HepG2 (cell line): Measurements from ENCODE around the gene FSD1. TPM values are rescaled to one million over a fixed set of nuclear protein-coding genes. Genes with fewer than 3 reads are reported as not detected.
A peak's percentile ranks its signal among the peaks of the same experiment; 100 is the strongest.

Experiments
- ARID2 ChIP-seq: sonication (generic); formaldehyde crosslinking; IDR thresholded peaks from 2 replicates; pipeline ENCODE4 v1.8.1; 2022; ENCODE audit warnings: mild to moderate bottlenecking, missing genetic modification reagents, borderline replicate concordance
- ARID5B ChIP-seq: IDR thresholded peaks from 2 replicates; pipeline ENCODE4 v1.4.0; 2020; ENCODE audit warnings: mild to moderate bottlenecking, missing genetic modification reagents
- ATF4 ChIP-seq, 2 experiments: fragments of 450-650 bp in 1 of 2; sonication (generic) in 1 of 2; formaldehyde crosslinking; IDR thresholded peaks; 2 replicates each; pipeline versions ENCODE4 v1.5.0 to v1.8.0; 2020 to 2022; ENCODE audit warnings: mild to moderate bottlenecking in 1 of 2, missing genetic modification reagents in 1 of 2
- NFIC ChIP-seq: IDR thresholded peaks from 2 replicates; pipeline ENCODE4 v1.6.1; 2012; ENCODE audit warnings: mild to moderate bottlenecking, low read length, inconsistent platforms
- POLR2AphosphoS5 ChIP-seq: IDR thresholded peaks from 2 replicates; pipeline ENCODE4 v1.6.1; 2012; ENCODE audit warnings: low read depth, low read length
- SAP130 ChIP-seq: IDR thresholded peaks from 2 replicates; pipeline ENCODE4 v1.6.1; 2016; ENCODE audit warnings: low read depth
- THAP7 ChIP-seq: sonication (generic); formaldehyde crosslinking; IDR thresholded peaks from 2 replicates; pipeline ENCODE4 v1.8.1; 2023; ENCODE audit warnings: mild to moderate bottlenecking, missing genetic modification reagents
- ZBTB7A ChIP-seq: sonication (generic); formaldehyde crosslinking; IDR thresholded peaks from 2 replicates; pipeline ENCODE4 v1.8.0; 2022; ENCODE audit warnings: mild to moderate bottlenecking, missing genetic modification reagents
- ZFP36 ChIP-seq: fragments of 150-350 bp; IDR thresholded peaks from 2 replicates; pipeline ENCODE4 v1.6.1; 2018; ENCODE audit warnings: borderline replicate concordance, low read length, low read depth; ENCODE audit not compliant: partially characterized antibody
- ZNF207 ChIP-seq: fragments of 450-650 bp; IDR thresholded peaks from 2 replicates; pipeline ENCODE4 v1.6.1; 2016; ENCODE audit warnings: antibody characterized with exemption, borderline replicate concordance
- ZNF446 ChIP-seq: sonication (generic); formaldehyde crosslinking; IDR thresholded peaks from 2 replicates; pipeline ENCODE4 v1.5.0; 2020; ENCODE audit warnings: mild to moderate bottlenecking, missing genetic modification reagents
- ZNF607 ChIP-seq: sonication (generic); formaldehyde crosslinking; IDR thresholded peaks from 2 replicates; pipeline ENCODE4 v1.5.1; 2020; ENCODE audit warnings: missing genetic modification reagents, mild to moderate bottlenecking, borderline replicate concordance
- ZNF639 ChIP-seq: conservative IDR thresholded peaks from 2 replicates; pipeline ENCODE4 v1.6.1; 2018; ENCODE audit warnings: missing genetic modification reagents
- polyA plus RNA-seq, 8 experiments: library from polyadenylated mRNA; depleted of rRNA in 3 of 8; stranded (reverse) in 7 of 8; unstranded in 1 of 8; fragments of >200 nt; fragmentation: Illumina TruSeq in 4 of 8; extraction: Trizol in 4 of 8; gene quantifications; 2 replicates each; pipeline versions ENCODE4 v1.2.1 to v1.2.3, GENCODE V29; 2011 to 2016; ENCODE audit warnings: low read depth in 4 of 8, missing spikeins in 1 of 8, mixed read lengths in 1 of 8; ENCODE audit not compliant: insufficient read depth in 1 of 8
- total RNA-seq, 5 experiments: library from RNA; depleted of rRNA; stranded (reverse); fragments of >200 nt; fragmentation: Illumina TruSeq; extraction: Trizol; gene quantifications; 2 replicates each; pipeline ENCODE4 v1.2.3, GENCODE V29; 2016; ENCODE audit warnings: low read depth in 1 of 5

Gene FSD1
- total and polyA plus RNA-seq, 2 of the 13 experiments (the other 11 are each of a cell fraction or from before 2014, with no cell fraction given), result 0.29 to 0.66 TPM

- TF ChIP-seq ZNF639 (no peak; the same call in 1 of the 2 replicates), ATF4 (CRISPR knock-in tag; IDR thresholded peaks at IDR 0.05) (no peak), ZBTB7A (no peak), SAP130 (peak; percentile 88), NFIC (no peak), ARID5B (CRISPR knock-in tag) (peak; percentile 48; the same call in 1 of the 2 replicates), ARID2 (CRISPR knock-in tag) (no peak), ZFP36 (no peak), ZNF207 (no peak), ZNF446 (CRISPR knock-in tag) (no peak), ZNF607 (CRISPR knock-in tag) (no peak), THAP7 (CRISPR knock-in tag) (no peak; the same call in 1 of the 2 replicates), POLR2AphosphoS5 (peak; percentile 90)
Measured at GRCh38 chr19:4342615-4343369, 38.4 kb downstream of the FSD1 start (continued).
